Stimulated activated CD4-positive, alpha-beta T cell treated with anti-CD3 and anti-CD28 coated beads, Interleukin-4, amount 100 ng/mL, for 1 hour (primary cell): ENCODE data around the gene GRIN1.
A peak's percentile ranks its signal among the peaks of the same experiment; 100 is the strongest.

Experiments
- DNase-seq: peaks from one replicate; pipeline ENCODE4 v3.0.0-alpha.2; 2020

GRIN1 gene

DNA sequence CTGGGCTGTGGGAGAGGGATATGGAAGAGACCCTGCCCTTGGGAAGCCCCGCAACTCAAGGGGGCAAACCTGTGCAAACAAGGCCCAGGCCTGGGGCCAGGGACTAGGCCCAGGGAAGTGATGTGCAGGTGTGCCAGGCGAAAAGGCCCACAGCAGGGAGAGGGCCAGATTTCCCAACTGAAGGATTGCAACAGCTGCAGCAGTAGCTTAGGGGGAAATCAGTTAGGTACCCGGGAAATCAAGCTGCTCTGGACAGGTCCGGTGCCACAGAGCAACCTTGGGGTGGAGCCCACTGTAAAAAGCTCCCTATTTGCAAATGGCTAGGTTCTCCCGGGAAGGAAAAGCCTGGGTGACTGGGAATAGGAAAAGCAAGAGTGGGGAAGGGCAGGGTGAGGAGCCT is 10.4 kb downstream of the GRIN1 start:
- no peak for DNase-seq

DNA sequence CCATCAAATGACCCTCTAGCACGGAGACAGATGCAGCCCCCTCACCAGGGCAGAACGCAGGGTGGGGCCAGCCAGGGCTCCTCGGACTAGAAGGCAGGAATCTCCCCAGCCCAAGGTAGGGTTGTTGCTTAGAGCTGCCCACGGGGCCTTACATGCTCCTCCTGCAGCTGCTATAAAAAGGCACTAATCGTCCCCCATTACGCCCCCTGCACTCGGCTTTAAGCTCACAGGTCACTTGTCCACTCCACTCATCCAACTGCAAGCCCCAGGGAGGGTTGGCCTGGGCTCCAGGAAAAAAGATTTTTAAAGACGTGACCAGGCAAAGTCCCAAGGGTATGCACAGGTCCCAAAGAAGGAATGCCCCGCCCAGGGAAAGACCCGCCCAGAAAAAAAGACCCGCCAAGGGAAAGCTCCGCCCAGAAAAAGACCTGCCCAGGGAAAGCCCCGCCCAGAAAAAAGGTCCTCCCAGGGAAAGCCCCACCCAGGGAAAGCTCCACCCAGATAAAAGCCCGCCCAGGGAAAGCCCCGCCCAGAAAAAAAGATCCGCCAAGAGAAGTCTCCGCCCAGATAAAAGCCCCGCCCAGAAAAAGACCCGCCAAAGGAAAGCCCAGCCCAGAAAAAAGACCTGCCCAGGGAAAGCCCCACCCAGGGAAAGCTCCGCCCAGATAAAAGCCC is 11.1 kb downstream of the GRIN1 start:
- DNase-seq: no peak

DNA sequence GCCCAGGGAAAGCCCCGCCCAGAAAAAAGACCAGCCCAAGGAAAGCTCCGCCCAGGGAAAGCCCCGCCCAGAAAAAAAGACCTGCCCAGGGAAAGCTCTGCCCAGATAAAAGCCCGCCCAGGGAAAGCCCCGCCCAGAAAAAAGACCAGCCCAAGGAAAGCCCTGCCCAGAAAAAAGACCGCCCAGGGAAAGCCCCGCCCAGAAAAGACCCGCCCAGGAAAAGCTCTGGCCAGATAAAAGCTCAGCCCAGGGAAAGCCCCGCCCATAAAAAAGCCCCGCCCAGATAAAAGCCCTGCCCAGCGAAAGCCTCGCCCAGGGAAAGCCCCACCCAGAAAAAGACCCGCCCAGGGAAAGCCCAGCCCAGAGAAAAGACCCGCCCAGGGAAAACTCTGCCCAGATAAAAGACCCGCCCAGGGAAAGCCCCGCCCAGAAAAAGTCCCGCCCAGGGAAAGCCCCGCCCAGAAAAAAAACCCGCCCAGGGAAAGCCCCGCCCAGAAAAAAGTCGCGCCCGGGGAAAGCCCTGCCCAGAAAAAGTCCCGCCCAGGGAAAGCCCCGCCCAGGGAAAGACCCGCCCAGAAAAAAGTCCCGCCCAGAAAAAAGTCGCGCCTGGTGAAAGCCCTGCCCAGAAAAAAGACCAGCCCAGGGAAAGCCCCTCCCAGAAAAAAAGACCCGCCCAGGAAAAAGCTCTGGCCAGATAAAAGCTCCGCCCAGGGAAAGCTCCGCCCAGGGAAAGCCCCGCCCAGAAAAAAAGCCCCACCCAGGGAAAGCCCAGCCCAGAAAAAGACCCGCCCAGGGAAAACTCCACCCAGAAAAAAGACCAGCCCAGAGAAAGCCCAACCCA is 11.9 kb downstream of the GRIN1 start:
- peak; percentile 49 for DNase-seq

DNA sequence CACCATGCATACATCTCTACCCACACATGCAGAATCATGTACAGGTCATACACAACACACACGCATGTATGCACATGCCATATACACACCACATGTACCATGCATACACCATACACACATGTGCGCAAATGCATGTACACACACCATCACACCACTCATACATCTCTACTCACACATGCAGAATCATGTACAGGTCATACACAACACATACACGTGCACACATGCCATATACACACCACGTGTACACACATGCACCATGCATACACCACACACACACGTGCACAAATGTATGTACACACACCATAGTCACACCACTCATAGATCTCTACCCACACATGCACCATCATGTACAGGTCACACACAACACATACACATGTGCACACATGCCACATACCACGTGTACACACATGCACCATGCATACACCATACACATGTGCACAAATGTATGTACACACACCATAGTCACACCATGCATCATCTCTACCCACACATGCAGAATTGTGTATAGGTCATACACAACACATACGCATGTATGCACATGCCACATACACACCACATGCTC is 14.0 kb downstream of the GRIN1 start:
- no peak for DNase-seq

DNA sequence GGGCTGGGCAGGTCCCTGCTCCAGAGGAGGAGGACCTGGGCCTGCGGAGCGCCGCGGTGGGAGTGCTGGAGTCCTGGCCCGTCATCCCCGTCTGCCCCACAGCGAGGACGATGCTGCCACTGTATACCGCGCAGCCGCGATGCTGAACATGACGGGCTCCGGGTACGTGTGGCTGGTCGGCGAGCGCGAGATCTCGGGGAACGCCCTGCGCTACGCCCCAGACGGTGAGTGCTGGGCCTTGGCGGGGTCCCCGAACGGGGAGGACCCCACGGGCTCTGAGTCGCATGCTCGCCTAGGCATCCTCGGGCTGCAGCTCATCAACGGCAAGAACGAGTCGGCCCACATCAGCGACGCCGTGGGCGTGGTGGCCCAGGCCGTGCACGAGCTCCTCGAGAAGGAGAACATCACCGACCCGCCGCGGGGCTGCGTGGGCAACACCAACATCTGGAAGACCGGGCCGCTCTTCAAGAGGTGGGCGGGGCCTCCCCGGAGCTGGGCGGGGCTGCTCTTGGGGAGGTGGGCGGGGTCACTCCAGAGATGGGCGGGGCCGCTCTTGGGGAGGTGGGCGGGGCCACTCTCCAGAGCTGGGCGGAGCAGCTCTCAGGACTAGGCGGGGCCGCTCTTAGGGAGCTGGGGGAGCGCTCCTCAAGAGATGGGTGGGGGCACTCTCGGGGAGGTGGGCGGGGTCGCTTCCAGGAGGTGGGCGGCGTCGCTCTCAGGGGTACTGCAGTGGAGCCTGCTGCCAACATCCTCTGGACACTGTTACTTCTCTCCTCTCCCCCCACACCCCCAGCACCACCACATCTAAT is 17.8 kb downstream of the GRIN1 start:
- peak; percentile 69 for DNase-seq

DNA sequence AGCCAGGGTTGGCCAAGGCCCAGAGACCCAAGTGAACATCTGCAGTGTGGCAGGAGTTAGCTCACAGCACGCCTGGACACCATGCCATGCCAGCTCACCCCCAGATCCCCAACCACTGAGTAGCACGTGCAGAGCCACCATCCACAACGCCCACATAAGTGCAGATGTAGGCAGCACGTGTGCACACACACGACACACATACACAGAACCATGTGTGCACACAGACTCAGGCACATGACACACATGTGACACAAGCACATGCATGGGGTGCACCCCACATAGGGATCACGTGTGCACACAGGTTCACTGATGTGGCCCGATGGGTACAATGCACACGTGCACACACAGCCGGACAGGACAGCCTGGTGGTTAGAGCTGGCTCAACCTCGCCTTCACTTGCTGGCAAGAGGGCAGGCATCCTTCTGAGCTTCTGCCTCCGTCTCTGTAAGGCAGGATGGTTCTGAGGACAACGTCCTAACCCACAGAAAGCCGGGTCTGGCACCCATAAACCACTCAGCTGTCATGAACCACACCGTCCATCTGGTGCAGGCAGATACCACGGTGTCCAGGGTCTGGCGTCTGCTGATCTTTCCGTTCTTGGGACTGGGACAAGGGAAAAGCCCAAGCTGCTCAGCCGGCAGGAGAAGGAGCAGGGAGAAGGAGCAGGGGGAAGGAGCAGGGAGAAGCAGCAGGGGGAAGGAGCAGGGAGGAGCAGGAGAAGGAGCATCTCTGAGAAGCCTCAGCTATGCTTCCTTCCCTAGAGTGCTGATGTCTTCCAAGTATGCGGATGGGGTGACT is 18.9 kb downstream of the GRIN1 start:
- DNase-seq: no peak

DNA sequence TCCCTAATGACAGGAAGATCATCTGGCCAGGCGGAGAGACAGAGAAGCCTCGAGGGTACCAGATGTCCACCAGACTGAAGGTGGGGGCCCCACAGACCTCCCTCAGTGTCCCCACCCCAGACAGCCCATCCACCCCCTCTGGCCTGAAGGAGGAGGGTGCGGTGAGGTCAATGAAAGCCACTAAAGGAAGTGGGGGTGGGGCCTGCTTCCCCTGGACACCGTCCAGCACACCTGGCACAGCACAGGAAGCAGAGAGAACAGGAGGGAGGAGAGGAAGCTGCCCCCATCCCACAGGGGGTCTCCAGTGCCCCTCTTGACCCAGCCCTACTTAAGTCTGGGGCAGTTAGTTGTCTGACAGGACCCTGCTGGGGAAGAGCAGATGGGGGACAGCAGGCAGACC is 19.7 kb downstream of the GRIN1 start:
- no peak for DNase-seq

DNA sequence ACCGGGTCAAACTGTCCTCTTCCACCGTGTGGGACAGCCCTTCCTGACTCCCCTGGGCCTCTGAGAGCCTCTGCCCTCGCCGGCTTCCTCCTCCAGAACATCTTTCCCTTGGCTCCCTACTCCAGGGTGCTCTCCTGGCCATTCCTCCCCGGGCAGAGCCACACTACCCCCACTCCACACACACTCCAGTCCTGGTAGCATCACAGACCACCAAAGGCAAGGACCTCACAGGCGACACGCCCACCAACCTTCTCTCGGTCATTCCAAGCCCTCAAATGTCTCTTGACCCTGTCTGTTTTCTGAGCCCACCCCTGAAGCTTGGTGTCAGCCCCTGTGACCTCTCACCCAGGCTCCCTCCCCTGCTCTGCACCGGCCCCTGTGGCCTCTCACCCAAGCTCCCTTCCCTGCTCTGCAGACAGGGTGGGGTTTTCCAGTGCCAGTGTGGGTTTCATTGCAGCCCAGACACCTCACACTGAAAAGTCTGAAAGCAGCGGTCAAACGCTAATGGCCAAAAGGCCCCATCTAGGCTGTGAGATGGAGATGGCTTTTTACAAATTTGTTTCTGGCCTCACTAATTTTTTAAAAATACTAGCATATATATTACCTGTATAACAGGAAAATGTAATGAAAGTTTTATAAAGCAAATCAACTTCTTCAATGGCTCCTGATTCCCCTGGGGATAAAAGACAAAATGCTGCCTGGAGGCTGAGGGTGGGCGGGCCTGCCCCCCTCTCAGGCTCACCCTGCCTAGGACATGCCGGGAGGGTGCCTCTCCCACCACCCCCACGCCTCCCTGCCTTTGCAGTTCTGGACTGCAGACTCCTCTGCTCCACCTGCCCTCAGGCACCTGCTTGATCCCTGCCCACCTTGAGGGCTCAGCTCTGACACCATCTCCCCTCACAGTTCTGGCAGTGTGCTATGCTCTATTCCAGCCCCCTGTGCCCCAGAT is 20.4 kb downstream of the GRIN1 start:
- no peak for DNase-seq

DNA sequence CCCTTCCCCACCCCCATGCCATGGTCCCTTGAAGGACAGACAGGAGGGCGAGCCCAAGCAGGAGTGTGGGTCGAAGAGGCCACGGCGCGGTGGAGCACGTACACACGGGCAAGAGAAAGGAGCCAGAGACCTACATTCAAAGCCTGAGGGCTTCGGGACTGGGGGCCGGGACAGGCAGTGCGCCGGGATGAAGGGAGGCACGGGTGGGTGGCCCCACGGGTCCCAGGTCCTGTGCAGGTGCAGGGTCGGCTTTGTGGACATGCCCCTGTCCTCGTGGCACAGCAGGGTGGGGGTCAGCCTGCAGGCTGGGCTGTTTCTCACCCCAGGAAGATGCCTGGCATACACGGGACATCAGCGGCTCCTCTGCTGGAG is 21.1 kb downstream of the GRIN1 start:
- no peak for DNase-seq

DNA sequence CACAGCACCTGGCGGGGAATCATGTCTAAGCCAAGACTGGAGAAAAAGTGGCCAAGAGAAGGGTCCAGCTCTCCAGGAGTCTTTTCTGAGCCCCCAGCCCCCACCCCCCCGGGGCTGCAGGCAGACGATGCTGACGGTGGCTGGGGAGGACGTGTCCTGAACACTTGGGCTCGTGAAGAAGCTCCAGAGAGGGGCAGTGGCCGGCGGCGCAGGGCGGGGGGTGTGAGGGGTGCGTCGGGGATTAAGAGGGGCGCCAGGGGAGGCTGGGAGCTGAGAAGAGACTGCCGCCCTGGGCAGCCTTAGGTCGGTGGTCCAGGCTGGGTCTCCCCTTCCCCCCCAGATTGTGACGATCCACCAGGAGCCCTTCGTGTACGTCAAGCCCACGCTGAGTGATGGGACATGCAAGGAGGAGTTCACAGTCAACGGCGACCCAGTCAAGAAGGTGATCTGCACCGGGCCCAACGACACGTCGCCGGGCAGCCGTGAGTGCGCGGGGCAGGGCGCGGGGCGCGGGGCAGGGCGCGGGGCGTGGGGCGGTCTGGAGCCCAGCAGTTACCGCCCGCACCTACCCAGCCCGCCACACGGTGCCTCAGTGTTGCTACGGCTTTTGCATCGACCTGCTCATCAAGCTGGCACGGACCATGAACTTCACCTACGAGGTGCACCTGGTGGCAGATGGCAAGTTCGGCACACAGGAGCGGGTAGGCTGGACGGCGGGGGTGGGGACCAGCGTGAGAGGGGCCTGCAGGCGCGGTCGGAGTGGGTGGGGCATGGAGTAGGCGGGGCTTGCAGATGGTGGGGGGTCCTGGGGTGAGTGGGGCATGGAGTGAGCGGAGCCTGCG is 22.0 kb downstream of the GRIN1 start:
- no peak for DNase-seq

DNA sequence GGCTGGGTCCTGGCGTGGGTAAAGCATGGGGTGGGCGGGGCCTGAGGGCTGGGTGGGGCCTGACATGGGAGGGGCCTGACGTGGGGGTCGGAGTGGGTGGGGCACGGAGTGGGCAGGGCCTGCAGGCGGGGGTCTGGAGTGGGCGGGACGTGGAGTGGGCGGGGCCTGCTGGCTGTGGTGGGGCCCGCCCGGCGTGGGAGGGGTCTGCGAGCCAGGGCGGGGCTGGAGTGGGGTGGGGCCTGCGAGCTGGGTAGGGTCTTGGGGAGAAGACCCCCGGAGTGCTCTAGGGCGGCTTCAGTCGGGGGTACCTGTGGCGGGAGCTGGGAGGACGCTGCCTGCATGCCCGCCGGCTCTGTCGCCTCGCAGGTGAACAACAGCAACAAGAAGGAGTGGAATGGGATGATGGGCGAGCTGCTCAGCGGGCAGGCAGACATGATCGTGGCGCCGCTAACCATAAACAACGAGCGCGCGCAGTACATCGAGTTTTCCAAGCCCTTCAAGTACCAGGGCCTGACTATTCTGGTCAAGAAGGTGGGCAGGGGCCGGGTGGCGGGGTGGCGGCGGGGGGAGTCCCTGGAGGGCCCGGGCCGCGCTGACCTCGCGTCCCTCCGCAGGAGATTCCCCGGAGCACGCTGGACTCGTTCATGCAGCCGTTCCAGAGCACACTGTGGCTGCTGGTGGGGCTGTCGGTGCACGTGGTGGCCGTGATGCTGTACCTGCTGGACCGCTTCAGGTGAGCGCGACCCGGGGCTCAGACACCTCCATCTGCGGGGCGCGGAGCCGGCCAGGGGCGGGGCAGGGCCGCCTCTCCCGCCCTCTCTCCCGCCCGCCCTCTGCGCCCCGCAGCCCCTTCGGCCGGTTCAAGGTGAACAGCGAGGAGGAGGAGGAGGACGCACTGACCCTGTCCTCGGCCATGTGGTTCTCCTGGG is 22.9 kb downstream of the GRIN1 start:
- DNase-seq: no peak

DNA sequence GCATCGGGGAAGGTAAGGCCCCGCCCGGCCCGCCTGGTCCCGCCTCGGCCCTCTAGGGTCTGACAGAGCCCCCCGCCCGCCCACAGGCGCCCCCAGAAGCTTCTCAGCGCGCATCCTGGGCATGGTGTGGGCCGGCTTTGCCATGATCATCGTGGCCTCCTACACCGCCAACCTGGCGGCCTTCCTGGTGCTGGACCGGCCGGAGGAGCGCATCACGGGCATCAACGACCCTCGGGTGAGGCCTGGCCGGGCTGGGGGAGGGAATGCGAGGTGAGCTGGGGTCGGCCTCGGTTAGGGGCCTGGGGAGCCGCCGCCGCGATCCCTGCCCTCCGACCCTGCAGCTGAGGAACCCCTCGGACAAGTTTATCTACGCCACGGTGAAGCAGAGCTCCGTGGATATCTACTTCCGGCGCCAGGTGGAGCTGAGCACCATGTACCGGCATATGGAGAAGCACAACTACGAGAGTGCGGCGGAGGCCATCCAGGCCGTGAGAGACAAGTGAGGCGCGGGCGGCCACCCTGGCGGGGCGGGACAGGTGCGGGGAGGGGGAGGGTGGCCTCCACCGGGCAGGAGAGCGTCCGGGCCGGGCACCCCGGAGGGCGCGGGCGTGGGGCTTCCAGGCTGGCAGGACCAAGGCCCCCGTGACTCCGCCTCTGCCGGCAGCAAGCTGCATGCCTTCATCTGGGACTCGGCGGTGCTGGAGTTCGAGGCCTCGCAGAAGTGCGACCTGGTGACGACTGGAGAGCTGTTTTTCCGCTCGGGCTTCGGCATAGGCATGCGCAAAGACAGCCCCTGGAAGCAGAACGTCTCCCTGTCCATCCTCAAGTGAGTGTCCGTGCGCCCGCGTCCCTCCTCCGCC is 23.8 kb downstream of the GRIN1 start:
- DNase-seq: no peak

DNA sequence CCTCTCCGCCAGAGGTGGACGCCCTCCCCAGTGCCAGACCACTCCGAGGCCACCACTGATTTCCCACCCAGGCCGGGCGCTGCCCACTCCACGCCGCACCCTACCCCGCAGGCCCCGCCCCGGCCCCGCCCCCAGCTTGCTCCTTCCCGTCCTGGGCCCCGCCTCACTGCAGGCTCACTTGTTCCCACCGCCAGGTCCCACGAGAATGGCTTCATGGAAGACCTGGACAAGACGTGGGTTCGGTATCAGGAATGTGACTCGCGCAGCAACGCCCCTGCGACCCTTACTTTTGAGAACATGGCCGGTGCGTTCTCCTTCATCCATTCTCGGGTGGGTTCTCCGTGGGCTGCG is 24.4 kb downstream of the GRIN1 start:
- DNase-seq: no peak

DNA sequence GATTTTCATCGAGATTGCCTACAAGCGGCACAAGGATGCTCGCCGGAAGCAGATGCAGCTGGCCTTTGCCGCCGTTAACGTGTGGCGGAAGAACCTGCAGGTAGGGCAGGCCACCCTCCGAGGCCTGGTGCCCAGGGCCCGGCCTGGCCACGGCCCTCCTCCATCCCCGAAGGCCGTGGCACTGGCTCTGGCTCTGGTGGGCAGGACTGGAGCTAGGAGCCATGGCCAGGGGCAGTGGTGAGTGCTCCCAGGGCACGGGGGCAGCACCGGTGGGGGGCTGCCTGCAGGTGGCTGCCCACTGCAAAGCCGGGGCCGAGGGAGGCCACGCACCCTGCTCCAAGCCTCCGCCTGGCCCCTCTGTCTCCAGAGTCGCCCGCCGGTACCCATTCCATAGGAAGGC is 24.9 kb downstream of the GRIN1 start:
- no peak for DNase-seq

DNA sequence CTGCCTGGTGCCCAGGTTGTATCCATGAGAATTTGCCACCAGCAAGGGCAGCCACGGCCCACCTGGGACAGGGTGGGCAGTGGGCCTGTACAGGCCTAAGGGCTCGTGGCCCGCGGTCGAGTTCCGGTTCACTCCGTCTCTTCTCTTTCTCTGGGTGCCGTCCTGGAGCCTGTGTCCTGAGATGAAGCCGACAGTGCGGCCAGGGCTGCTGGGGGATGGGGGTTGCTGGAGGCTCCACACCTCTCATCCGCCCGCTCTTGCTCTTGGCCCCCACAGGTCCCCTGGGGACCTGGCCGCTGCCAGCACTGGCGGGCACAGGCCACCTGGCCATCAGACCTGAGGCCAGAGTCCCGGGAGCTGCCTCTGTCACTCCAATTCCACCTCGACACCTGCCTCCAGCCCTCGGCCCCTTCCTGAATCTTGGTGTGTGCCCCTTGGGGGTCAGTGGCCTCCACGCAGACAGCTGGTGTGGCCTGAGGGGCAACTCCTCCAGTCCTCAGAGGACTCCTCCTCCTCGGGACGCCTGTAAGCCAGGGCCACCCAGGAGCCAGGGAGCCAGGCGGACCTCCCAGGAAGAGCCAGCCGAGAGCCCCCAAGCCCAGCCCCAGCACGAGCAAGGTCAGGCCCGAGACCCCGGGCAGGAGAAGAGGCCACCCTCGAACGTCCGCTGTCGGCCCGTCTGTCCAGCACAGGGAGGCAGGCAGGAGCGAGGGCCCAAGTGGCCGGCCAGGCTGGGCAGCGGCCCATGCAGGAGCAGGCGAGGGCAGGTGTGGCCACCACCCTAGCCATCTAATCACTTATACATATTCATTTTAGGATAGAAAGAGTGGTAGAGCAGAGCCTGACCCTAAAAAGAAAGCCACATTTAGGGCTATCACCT is 25.7 kb downstream of the GRIN1 start:
- no peak for DNase-seq

DNA sequence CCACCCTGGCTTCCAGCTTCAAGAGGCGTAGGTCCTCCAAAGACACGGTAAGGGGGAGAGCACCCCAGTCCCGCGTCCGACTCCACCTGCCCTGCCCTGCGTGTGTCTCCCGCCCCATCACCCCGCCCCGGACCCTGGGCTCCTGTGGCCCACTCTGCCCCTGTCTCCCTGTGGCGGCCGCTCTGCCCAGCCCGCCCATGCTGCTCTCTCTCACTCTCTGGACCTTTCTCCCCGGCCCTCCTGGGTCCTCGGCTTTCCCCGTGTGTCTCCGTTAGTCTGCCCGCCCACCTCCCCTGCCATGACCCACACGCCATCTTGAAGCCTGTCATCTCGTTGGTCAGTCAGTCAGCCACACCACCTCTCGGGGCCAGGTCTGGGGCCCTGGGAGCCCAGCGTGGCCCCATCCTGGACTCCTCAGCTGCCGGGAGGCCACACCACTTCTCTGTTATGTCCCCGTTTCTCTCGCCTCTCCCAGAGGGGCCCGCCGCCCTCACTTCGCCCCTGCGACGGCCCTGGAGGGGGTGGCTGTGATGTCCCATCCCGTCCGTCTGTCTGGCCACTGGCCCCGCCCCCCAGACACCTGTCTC is 26.4 kb downstream of the GRIN1 start:
- no peak for DNase-seq
